HG03135 (cell line): ENCODE results near the gene LRP1B.

Experiments used
- ATAC-seq: cut with Tn5 transposase; IDR thresholded peaks from one replicate; pipeline ENCODE4 v1.9.1; 2021; ENCODE audit warnings: mild to moderate bottlenecking, moderate library complexity; ENCODE audit not compliant: unreplicated experiment

The LRP1B gene

GRCh38 chr2:141062443-141062842 is 1068.4 kb downstream of the LRP1B start:
- ATAC-seq, result no peak

GRCh38 chr2:141062031-141062430 is 1068.8 kb downstream of the LRP1B start:
- ATAC-seq, result no peak

DNA sequence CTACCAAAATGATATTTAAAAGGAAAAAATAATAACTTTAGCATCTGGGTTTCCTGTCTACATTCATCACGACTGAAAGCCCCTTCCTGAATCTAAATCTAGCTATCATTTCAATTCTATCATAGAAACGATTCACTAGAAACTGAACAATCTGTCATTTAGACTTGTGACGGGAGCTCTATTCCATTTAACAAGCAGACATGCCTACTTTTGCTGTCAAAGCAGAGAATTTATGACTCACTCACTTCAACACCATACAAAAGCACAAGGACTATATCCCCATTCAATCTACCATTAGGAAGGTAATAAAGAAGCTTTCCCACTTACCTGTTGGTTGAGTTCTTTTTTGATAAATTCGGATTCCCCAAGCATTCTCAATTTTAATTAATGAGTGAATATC is 1072.3 kb downstream of the LRP1B start:
- no peak for ATAC-seq

- ATAC-seq, result no peak
These were observed 1075.3 kb downstream of the LRP1B start for GRCh38 chr2:141055531-141055930.

DNA sequence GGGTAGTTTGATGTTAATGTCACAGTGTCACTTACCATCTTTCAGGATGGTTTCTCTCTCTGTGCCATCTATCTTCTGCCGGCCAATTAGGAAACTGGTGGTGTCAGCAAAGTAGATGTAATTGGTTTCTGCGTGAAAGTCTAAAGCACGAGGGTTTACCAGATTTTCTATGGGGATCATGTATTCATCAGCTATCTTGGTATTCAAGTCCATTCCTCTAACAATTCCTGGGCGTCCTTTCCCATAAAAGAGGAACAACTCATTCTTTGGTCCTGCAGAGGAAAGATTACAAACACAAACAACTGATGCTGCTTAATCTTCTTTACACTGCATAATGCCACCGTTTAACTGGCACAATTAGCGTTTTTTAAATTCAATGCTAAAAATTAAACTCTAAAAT is 1081.9 kb downstream of the LRP1B start:
- ATAC-seq, result no peak

DNA sequence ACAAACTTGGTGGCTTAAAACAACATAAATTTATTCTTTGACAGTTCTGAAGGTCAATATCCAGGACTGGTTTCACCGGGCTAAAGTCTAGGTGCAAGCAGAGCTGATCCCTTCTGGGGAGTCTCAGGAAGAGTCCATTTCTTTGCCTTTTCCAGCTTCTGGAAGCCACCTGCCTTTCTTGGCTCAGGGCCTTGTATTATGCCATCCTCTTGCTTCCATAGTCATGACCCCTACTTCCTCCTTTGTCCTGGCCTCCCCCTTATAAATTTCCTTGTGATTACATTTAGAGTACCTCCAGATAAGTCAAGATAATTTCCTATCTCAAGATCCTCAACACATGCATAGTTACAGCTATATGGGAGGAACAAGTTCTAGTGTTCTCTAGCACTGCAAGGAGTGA is 1089.5 kb downstream of the LRP1B start:
- no peak for ATAC-seq

DNA sequence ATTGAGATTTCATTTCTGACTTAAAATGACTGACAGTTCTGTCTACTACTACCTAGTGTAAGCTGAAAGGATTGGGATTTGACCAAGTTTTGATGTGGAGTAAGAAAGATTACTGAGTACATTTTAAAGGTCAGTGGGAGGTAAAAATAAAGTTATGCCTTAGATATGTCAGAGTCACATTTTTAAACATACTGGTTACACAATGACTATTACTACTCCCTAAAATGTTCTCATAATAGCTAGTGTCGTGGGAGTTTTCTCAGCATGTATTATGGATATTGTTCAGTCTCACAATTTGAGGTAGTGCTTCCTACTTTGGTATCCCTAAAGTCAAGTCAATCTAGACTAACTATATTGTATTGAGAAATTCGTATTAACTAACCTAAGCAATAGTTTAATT is 1092.5 kb downstream of the LRP1B start:
- ATAC-seq, result no peak

- no peak for ATAC-seq
These were observed 1093.5 kb downstream of the LRP1B start for GRCh38 chr2:141037361-141037760.

DNA sequence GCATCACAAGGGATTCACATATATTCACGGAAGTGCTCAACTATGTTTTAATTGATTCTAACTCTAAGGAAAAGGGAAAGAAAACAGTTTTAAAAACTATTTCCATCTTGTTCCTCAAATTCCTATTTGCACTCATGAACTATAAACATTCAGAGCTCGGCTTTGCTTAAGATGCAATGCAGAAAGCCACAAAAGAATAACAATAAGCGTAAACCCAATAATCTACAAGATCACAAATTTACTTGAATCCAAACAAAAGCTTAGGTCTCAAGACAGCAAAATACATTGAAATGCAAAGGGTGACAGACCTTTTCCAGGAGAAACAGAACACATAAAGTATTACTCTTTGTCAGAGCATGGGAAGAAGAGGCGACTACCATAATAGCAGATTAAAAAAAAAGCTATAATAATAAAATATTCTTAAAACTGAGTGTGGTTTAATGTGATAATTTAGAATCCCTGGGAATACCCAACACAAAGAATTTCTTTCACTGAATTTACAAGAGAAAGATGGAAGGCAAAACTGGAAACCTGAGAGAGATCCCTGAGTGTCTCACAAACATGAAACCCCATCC is 1094.9 kb downstream of the LRP1B start:
- no peak for ATAC-seq

DNA sequence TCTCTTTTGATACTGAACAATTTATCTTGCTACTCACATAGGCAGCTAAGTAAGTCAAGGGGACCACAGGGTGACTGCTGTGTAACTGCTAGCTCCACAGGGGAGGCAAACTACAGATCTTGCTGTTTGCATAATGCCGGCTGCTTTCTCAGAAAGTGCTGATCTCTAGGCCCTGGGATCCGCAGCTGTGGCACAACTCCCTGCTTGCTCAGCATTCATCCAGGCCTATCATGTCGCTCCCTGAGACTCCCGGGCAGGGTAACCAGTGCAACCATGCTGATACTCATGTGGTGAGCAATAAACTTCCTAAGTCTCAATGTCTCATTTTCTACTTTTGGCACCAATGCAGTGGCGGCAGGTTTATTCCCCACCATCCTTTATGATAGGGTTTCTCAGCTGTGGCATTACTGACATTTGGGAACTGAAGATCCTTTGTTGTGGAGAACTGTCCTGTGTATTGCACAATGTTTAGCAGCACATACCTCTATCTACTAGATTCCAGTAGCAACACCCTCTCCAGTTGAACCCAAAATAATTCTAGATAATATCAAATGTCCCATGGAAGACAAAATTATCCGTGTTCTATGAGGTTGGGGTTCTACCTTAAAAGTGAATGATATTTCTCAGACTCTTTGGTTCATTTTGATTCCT is 1101.3 kb downstream of the LRP1B start:
- no peak for ATAC-seq

GRCh38 chr2:141027221-141027620 is 1103.6 kb downstream of the LRP1B start:
- ATAC-seq, result no peak

GRCh38 chr2:141021611-141022010 is 1109.2 kb downstream of the LRP1B start:
- no peak for ATAC-seq

DNA sequence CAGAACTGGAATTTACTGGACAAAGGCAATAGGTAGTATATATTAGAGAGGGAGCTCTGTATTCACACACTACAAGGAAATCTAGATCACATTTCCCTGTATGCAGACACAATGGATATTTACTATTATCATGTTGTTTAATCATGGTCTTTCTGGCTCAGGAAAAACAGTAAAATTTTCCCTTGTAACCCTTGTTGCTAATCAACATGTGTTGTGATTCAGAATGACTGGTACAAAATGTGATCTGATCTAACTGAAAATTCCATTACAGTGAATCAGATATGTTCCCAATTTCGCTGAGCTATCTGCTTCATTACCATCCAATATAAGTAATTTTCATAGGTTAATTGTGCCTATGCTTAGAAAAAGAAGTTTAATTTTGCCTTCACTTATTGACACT is 1109.7 kb downstream of the LRP1B start:
- ATAC-seq, result no peak

DNA sequence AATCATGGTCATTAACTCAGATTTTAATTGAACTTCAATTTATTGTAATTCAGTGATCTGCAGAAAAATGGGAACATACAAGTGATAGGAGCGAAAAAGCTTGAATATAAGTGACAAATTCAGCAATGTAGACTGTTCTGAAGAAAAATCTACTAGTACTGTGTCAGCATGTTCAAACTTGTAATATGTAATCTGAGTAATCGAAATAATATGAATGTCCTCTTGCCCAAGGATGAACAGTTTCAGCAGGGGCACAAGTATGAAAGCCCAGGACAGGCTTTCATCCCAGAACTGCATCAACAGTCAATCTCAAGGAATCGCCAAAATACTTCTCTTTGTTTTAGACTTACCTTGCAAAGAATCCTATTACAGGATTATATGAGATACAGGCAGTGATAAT is 1110.5 kb downstream of the LRP1B start:
- no peak for ATAC-seq

DNA sequence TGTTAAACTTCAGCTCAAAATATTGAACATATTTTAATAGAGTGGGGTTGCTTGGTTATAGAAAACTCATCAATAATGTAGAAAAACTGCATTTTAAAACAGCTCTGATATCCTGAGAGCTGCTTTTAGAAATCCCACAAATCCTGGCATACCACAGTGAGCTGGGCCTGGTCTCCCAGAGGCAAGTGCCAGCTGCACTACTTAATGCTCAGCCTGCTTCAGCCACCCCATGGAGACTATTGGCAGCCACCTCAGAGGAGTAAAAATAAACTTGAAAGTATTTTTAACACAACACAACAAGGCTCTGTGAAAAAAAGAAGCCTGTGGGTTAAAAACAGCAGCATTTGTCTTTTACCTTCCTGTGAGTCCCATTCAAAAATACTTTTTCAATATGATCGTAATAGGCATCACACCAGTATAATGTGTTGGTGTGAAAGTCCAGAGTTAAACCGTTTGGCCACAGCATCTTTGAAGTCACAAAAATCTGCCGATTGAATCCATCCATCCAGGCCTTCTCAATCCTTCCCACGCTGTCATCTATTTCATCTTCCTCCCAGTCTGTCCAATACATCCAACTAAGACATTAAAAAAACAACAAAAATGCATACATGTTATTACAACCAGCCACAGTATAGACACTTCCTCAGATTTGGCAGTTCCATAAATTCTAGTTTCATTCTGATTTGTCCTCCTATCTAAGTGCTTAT is 1115.3 kb downstream of the LRP1B start:
- ATAC-seq, result no peak

DNA sequence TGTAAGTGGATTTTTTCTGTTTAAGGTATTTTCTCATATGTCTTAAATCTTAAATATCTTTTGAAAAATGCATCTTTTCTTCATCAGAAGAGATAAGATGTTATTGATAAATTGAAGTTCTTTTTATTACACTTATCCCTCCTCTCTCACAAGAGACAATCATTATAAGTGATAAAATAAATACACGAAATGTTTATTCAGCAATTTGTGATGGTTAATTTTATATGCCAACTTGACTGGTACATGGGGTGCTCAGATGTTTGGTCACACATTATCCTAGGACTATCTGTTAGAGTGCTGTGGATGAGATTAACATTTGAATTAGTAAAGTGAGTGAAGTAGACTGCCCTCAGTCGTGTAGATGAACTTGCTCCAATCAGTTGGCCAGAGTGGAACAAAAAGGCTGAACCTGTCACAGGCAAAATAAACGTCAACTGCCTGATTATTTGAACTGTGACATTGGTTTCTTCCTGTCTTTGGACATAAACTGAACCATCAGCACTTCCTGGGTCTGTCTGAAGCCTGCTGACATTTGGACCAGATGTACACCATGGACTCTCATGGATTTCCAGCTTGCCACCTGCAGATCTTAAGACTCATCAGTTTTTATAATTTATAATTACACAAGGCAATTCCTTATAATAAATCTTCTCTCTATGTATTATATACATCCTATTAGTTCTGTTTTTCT is 1126.7 kb downstream of the LRP1B start:
- no peak for ATAC-seq

GRCh38 chr2:141001750-141002149 is 1129.1 kb downstream of the LRP1B start:
- ATAC-seq, result no peak

- ATAC-seq, result no peak
These were observed 1132.2 kb downstream of the LRP1B start for GRCh38 chr2:140998577-140998976.

GRCh38 chr2:140998017-140998416 is 1132.8 kb downstream of the LRP1B start:
- no peak for ATAC-seq

- no peak for ATAC-seq
These were observed 1136.0 kb downstream of the LRP1B start for GRCh38 chr2:140994856-140995255.

DNA sequence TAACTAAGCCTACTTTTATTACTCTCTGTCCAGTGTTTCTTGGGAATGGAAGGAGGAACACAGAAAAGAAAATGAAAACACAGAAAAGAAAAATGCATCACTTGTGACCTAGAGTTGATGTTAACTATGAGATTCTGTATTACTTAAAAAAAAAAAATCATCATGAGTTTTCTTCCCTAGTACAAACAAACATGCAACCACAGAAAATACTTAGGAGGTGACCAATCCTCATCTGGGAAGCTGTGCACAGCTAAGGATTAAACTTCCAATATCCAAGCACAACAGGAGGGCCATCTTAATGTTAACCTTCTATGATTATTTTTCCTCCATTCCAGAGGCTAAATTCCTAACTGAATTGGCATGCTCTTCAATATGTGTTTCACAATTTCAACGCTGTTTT is 1140.4 kb downstream of the LRP1B start:
- ATAC-seq, result no peak

- no peak for ATAC-seq
These were observed 1142.2 kb downstream of the LRP1B start for GRCh38 chr2:140988597-140988996.
